Effector memory CD8-positive, alpha-beta T cell (primary cell): ENCODE measurements around the gene YPEL1.

ENCODE experiments used
- ATAC-seq: fragments of 150-1000 bp; cut with Tn5 transposase; replicated peaks from 2 replicates; pipeline ENCODE4 v1.10.0; 2021; ENCODE audit warnings: mild to moderate bottlenecking, moderate library complexity
- DNase-seq, 3 experiments: peaks; one replicate each; pipeline ENCODE4 v3.0.0; 2021
- H3K27ac Mint-ChIP-seq, 2 donors: one replicate each; pipeline ENCODE4 v1.8.0; 2022; ENCODE audit warnings: mild to moderate bottlenecking in 2 of 2, mixed read lengths in 2 of 2, moderate library complexity in 2 of 2
- H3K27me3 Mint-ChIP-seq, 2 donors: one replicate each; pipeline ENCODE4 v1.8.0; 2022; ENCODE audit warnings: mixed read lengths in 2 of 2
- H3K36me3 Mint-ChIP-seq: one replicate; pipeline ENCODE4 v1.8.0; 2022; ENCODE audit warnings: mild to moderate bottlenecking, moderate library complexity, mixed read lengths; ENCODE audit not compliant: insufficient read depth
- H3K4me1 Mint-ChIP-seq, 2 donors: one replicate each; pipeline ENCODE4 v1.8.0; 2022; ENCODE audit warnings: low read depth in 2 of 2, mixed read lengths in 2 of 2
- H3K4me3 Mint-ChIP-seq, 2 donors: one replicate each; pipeline ENCODE4 v1.8.0; 2022; ENCODE audit warnings: mild to moderate bottlenecking in 2 of 2, mixed read lengths in 2 of 2, moderate library complexity in 2 of 2
- H3K9me3 Mint-ChIP-seq, 2 donors: one replicate each; pipeline ENCODE4 v1.8.0; 2022; ENCODE audit warnings: mixed read lengths in 2 of 2

Gene YPEL1

DNA sequence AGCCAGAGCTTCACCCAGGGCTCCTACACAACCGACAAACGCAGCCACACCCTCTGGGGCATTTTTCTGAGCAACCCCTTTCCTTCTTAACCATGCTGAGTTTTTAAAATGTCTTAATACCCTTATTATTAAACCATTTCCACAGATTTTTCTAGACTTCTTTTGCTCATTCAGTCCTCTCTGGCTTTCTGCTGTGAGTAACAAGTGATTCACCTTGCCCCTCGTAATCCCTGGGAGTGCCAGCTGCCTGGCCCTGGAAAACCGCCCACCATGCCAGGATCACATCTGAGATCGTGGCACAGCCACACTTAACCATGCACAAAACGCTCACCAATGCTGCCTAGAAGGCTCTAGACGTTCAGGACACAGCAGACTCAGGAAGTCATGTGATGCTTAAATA, 25.4 kb downstream of the YPEL1 start:
- Mint-ChIP-seq H3K36me3 (peaks cover 28% of the 10 kb centered on the region), H3K9me3 (no peaks in the 10 kb centered on the region), H3K4me3 (no peak overlapping the region), H3K27ac (peak overlapping the region; percentile 6 to 75), H3K4me1 (peaks cover 10 to 14% of the 10 kb centered on the region in 2 donors), H3K27me3 (no peaks in the 10 kb centered on the region)
- ATAC-seq = no peak
- DNase-seq = no peak

- no peaks in the 10 kb centered on the region for H3K9me3 Mint-ChIP-seq
- H3K4me3 Mint-ChIP-seq = no peak overlapping the region
- H3K27me3 Mint-ChIP-seq = no peaks in the 10 kb centered on the region
- peak overlapping the region; percentile 6 to 29 for H3K27ac Mint-ChIP-seq
- H3K4me1 Mint-ChIP-seq = peaks cover 10 to 14% of the 10 kb centered on the region in 2 donors
- DNase-seq = no peak
- no peak for ATAC-seq
- peaks cover 27% of the 10 kb centered on the region for H3K36me3 Mint-ChIP-seq
Observed at GRCh38 chr22:21709688-21710087, 25.9 kb downstream of the YPEL1 start.

DNA sequence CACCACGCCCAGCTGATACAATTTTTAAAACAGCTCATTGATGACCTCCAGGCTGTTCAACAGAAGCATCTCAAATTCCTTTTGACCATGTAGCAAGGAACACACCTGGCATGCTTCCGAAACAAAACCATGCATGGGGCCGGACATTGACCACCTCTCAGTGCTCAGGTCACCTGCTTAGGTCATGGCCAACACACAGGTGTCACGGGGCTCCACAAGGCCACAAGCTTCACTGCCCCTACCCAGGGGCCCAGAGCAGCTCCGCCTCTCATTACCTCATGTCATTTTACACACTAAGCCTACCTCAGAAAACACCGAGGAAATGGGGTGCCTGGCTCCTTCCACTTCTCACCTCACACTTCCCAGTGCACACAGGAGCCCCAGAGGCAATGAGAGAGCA, 26.6 kb downstream of the YPEL1 start:
- H3K4me3 Mint-ChIP-seq = no peak overlapping the region
- no peak for DNase-seq
- no peaks in the 10 kb centered on the region for H3K27me3 Mint-ChIP-seq

DNA sequence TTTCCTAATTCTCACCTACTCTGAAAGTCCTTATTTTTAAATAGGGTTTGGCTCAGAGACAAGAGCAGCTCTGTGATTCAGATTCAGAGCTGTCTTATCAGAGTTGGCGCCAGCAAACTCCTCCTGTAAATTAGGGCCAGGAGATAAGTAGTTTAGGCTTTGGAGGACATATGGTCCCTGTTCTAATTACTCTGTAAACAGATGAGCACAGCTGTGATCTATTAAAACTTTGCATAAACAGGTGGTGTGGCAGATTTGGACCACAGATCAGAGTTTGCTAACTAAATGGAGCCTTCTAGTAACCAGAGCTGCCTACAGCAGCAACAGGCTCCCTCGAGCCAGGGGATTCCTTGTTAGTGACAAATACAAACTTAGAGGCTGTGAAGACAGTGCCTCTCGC, 27.9 kb downstream of the YPEL1 start:
- H3K27me3 Mint-ChIP-seq = no peaks in the 10 kb centered on the region
- H3K36me3 Mint-ChIP-seq = peaks cover 35% of the 10 kb centered on the region
- DNase-seq = no peak
- no peak overlapping the region for H3K4me3 Mint-ChIP-seq
- no peaks in the 10 kb centered on the region for H3K9me3 Mint-ChIP-seq
- no peak overlapping the region for H3K27ac Mint-ChIP-seq
- ATAC-seq = no peak
- peaks cover 0 to 4% of the 10 kb centered on the region in 2 donors for H3K4me1 Mint-ChIP-seq

More for the DNA sequence above, 26.6 kb downstream of the YPEL1 start:
- H3K4me1 Mint-ChIP-seq = peaks cover 10 to 14% of the 10 kb centered on the region in 2 donors
- H3K36me3 Mint-ChIP-seq = peaks cover 35% of the 10 kb centered on the region
- H3K27ac Mint-ChIP-seq = peak overlapping the region; percentile 6 to 29
- ATAC-seq = no peak
- no peaks in the 10 kb centered on the region for H3K9me3 Mint-ChIP-seq

- Mint-ChIP-seq H3K9me3 (no peaks in the 10 kb centered on the region), H3K4me1 (peaks cover 0 to 4% of the 10 kb centered on the region in 2 donors), H3K27ac (no peak overlapping the region), H3K36me3 (peaks cover 40% of the 10 kb centered on the region), H3K27me3 (no peaks in the 10 kb centered on the region), H3K4me3 (no peak overlapping the region)
- no peak for DNase-seq
- no peak for ATAC-seq
Observed at GRCh38 chr22:21703684-21704316, 31.8 kb downstream of the YPEL1 start.

DNA sequence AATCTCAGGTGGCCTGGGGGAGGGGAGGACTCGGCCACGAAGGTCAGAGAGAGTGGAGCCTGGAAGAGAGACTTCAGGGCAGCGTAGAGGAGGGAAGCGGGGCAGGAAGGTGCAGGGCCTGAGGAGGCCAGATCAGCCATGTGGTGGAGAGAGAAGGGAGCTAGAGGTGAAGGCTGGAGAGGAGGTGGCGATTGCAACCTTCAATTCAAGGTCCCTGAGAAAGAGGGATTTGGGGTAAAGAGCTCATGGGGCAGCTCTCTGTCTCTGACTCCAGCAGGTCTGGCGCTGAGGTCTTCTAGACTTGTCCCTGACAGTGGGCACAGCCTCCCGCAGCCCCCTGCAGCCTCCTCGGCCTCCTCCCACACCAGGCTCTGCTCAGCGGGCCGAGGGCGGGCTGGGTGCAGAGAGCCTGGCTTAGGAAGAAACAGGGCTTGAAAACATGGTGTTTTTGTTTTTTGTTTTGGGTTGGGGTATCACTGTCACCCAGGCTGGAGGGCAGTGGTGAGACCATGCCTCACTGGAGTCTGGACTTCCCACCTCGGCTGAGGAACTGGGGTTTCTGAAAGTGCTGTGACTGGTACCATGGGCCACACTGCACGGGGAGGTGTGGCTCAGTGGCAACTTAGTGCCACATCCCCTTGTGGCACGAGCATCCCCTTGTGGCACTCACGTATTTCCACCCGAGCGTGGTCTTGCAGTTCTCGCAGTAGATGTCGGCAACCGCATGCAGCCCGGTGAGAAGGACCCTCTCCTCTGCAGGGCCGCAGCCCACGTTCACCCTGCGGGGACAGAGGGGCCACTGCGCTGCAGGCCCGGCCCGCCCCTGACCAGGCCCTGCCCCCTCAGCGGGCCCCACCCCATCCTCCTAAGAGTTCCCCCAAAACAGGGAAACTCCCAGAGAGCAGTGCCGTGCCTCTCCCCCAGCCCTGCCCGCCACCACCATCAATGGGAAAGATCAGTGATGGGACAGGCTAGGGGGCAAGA, 32.6 kb downstream of the YPEL1 start:
- ATAC-seq (no peak), DNase-seq (no peak)
- Mint-ChIP-seq H3K36me3 (peaks cover 48% of the 10 kb centered on the region), H3K9me3 (no peaks in the 10 kb centered on the region), H3K27me3 (no peaks in the 10 kb centered on the region), H3K27ac (peak overlapping the region; percentile 60 to 81), H3K4me3 (no peak overlapping the region), H3K4me1 (peaks cover 0 to 4% of the 10 kb centered on the region in 2 donors)

DNA sequence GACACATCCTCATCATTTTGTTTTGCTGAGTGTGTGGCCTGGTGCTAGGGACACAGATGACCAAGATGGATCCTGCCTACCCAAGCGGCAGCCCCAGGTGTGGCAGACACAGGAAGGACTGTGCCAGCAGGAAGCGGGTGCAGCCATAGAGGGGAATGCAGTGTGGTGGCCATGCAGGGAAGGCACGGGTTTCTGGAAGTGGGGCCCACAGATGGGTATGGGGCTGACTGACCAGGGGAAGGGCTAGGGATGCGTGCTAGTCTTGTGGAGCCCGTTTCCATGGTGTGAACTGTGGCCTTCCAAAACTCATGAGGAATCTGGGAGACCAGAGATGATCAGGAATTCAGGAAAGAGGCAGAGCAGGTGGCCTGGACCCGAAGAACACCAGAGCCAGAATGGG, 33.5 kb downstream of the YPEL1 start:
- peaks cover 49% of the 10 kb centered on the region for H3K36me3 Mint-ChIP-seq
- H3K27ac Mint-ChIP-seq = peak overlapping the region; percentile 60 to 81
- H3K4me3 Mint-ChIP-seq = no peak overlapping the region
- no peak for DNase-seq
- no peaks in the 10 kb centered on the region for H3K9me3 Mint-ChIP-seq
- peaks cover 0 to 4% of the 10 kb centered on the region in 2 donors for H3K4me1 Mint-ChIP-seq
- ATAC-seq = no peak
- no peaks in the 10 kb centered on the region for H3K27me3 Mint-ChIP-seq

DNA sequence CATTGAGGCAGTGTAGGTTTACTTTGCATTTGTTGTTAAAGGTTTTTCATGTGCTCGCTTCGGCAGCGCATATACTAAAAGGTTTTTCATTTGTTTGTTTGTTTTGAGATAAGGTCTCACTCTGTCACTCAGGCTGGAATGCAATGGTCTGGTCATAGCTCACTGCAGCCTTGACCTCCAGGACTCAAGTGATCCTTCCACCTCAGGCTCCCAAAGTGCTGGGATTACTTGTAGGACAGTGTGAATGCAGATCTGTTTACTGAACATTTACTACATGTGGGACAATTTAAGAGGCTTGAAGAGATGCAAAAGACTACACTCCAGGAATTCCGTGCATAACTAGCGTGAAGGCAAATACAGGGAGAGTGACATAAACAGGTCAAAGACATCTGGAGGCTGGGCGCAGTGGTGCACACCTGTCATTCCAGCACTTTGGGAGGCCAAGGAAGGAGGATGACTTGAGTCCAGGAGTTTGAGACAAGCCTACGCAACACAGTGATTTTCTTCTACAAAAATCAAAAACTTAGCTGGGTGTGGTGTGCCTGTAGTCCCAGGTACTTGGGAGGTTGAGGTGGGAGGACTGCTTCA, 34.1 kb downstream of the YPEL1 start:
- H3K27ac Mint-ChIP-seq = peak overlapping the region in 1 of 2 donors; percentile 60
- H3K27me3 Mint-ChIP-seq = no peaks in the 10 kb centered on the region
- H3K36me3 Mint-ChIP-seq = peaks cover 53% of the 10 kb centered on the region
- no peaks in the 10 kb centered on the region for H3K9me3 Mint-ChIP-seq
- no peak for DNase-seq
- H3K4me1 Mint-ChIP-seq = peaks cover 0 to 6% of the 10 kb centered on the region in 2 donors
- ATAC-seq = no peak
- H3K4me3 Mint-ChIP-seq = no peak overlapping the region

DNA sequence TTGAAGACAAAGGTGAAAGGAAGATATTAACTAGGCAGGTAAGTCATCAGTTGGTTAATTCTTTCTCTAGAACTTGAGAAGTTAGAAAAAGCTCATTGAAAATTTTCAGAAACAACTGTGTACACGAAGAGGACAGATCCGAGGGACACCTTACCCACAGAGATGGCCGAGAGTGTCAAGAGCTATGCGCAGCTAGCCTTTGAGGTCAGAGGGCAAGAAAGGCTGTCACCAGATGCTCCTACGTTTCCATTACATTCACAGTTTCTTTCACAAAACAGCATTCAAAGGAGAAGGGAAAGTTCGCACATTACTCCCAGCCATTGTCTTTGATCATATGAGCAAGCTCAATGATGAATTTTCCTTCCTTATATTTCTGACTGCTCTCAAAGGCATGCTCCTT, 34.8 kb downstream of the YPEL1 start:
- Mint-ChIP-seq H3K27me3 (no peaks in the 10 kb centered on the region), H3K36me3 (peaks cover 53% of the 10 kb centered on the region), H3K4me1 (peaks cover 0 to 6% of the 10 kb centered on the region in 2 donors), H3K4me3 (no peak overlapping the region), H3K9me3 (no peaks in the 10 kb centered on the region), H3K27ac (peak overlapping the region in 1 of 2 donors; percentile 20)
- ATAC-seq (no peak), DNase-seq (no peak)

GRCh38 chr22:21699643-21700042, 36.0 kb downstream of the YPEL1 start:
- ATAC-seq = no peak
- no peaks in the 10 kb centered on the region for H3K9me3 Mint-ChIP-seq
- peaks cover 5 to 7% of the 10 kb centered on the region in 2 donors for H3K4me1 Mint-ChIP-seq
- H3K4me3 Mint-ChIP-seq = no peak overlapping the region
- peaks cover 52% of the 10 kb centered on the region for H3K36me3 Mint-ChIP-seq
- DNase-seq = no peak
- H3K27me3 Mint-ChIP-seq = no peaks in the 10 kb centered on the region
- no peak overlapping the region for H3K27ac Mint-ChIP-seq

- H3K4me3 Mint-ChIP-seq = no peak overlapping the region
- H3K4me1 Mint-ChIP-seq = peaks cover 6 to 8% of the 10 kb centered on the region in 2 donors
- H3K36me3 Mint-ChIP-seq = peaks cover 50% of the 10 kb centered on the region
- H3K27me3 Mint-ChIP-seq = no peaks in the 10 kb centered on the region
- no peak overlapping the region for H3K27ac Mint-ChIP-seq
- no peak for ATAC-seq
- no peaks in the 10 kb centered on the region for H3K9me3 Mint-ChIP-seq
- no peak for DNase-seq
Observed at GRCh38 chr22:21698430-21699329, 36.9 kb downstream of the YPEL1 start.

DNA sequence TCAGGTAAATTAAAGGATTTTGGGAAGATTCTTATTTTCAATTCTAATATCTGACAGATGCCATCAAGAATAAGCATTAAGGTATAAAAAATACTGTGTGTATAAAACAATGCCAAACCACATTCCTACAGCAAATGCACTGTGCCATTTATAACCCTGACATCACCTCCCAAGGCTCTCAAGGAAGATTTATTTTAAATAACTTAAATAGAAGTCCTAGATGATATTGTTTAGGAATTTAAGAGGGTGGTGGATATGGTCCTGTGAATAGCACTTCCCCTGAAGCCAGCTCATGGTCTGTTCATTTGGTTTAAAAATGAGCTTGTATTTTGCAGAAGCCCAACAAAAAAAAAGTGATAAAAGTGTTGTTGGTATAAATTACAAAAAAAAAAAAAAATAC, 37.7 kb downstream of the YPEL1 start:
- DNase-seq (no peak), ATAC-seq (no peak)
- Mint-ChIP-seq H3K4me1 (peaks cover 6 to 8% of the 10 kb centered on the region in 2 donors), H3K27ac (no peak overlapping the region), H3K36me3 (peaks cover 53% of the 10 kb centered on the region), H3K9me3 (no peaks in the 10 kb centered on the region), H3K4me3 (no peak overlapping the region), H3K27me3 (no peaks in the 10 kb centered on the region)
